Breast epithelium (tissue), 4 donors: Measurements from ENCODE around the gene MYL11. TPM values are rescaled to one million over a fixed set of nuclear protein-coding genes. Genes with fewer than 3 reads are reported as not detected.

Source experiments
- DNase-seq, 2 donors: peaks; one replicate each; pipeline ENCODE4 v3.0.0-alpha.2; 2019; ENCODE audit warnings: low spot score in 2 of 2
- H3K27ac ChIP-seq, 2 donors: fragments of 200-600 bp; sonication (generic) in 1 of 2; one replicate each; pipeline ENCODE4 v1.5.1; 2016 to 2019; ENCODE audit warnings: mild to moderate bottlenecking in 1 of 2
- H3K27me3 ChIP-seq, 2 donors: fragments of 200-600 bp; sonication (generic) in 1 of 2; one replicate each; pipeline versions ENCODE4 v1.5.1 to v1.6.0; 2017 to 2019; ENCODE audit warnings: control low read depth in 1 of 2, mild to moderate bottlenecking in 1 of 2
- H3K36me3 ChIP-seq: fragments of 200-600 bp; one replicate; pipeline ENCODE4 v1.5.1; 2019
- H3K4me1 ChIP-seq, 2 donors: fragments of 200-600 bp; sonication (generic); one replicate each; pipeline ENCODE4 v1.5.1; 2016 to 2019; ENCODE audit warnings: control low read depth in 1 of 2
- H3K4me3 ChIP-seq, 3 donors: fragments of 200-600 bp; sonication (generic); 1 replicate in 2 of 3; 2 replicates in 1 of 3; pipeline ENCODE4 v1.5.1; 2016 to 2019; ENCODE audit warnings: mild to moderate bottlenecking in 3 of 3, moderate library complexity in 2 of 3
- H3K9me3 ChIP-seq, 2 donors: fragments of 200-600 bp; sonication (generic) in 1 of 2; one replicate each; pipeline ENCODE4 v1.5.1; 2016 to 2019; ENCODE audit warnings: control low read depth in 1 of 2
- POLR2A ChIP-seq: fragments of 450-650 bp; IDR thresholded peaks from one replicate; pipeline ENCODE4 v1.6.1; 2016; ENCODE audit warnings: antibody characterized with exemption, mild to moderate bottlenecking, moderate library complexity
- POLR2AphosphoS5 ChIP-seq, 3 donors: sonication (generic); formaldehyde crosslinking; IDR thresholded peaks; one replicate each; pipeline ENCODE4 v1.6.1; 2017; ENCODE audit warnings: antibody characterized with exemption in 3 of 3
- intact Hi-C: fragments of 100-400 bp; cut with DNase I; formaldehyde crosslinking; loops from one replicate; pipeline ENCODE4 v1.15.1; 2023; ENCODE audit warnings: low total_unique reads
- total RNA-seq, 3 donors: library from RNA; depleted of rRNA; stranded (reverse); fragments of >200 nt; gene quantifications; one replicate each; pipeline ENCODE4 v1.1.0, GENCODE V29; 2016
- TF ChIP-seq, protein P1 (sequence below), 3 donors: fragments of 450-650 bp; IDR thresholded peaks; one replicate each; pipeline ENCODE4 v1.5.1; 2016 to 2017; ENCODE audit warnings: antibody characterized with exemption in 3 of 3, mild to moderate bottlenecking in 3 of 3, moderate library complexity in 3 of 3

The MYL11 gene
- total RNA-seq, 3 donors from 2014 or later, result not detected

- peak in 1 of 2 donors; percentile 49 for DNase-seq
- no peak for TF ChIP-seq POLR2A
- TF ChIP-seq POLR2AphosphoS5 (IDR thresholded peaks at IDR 0.05), result no peak
- TF ChIP-seq, protein P1, sequence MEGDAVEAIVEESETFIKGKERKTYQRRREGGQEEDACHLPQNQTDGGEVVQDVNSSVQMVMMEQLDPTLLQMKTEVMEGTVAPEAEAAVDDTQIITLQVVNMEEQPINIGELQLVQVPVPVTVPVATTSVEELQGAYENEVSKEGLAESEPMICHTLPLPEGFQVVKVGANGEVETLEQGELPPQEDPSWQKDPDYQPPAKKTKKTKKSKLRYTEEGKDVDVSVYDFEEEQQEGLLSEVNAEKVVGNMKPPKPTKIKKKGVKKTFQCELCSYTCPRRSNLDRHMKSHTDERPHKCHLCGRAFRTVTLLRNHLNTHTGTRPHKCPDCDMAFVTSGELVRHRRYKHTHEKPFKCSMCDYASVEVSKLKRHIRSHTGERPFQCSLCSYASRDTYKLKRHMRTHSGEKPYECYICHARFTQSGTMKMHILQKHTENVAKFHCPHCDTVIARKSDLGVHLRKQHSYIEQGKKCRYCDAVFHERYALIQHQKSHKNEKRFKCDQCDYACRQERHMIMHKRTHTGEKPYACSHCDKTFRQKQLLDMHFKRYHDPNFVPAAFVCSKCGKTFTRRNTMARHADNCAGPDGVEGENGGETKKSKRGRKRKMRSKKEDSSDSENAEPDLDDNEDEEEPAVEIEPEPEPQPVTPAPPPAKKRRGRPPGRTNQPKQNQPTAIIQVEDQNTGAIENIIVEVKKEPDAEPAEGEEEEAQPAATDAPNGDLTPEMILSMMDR (IDR thresholded peaks at IDR 0.05), result no peak
- Histone ChIP-seq H3K9me3 (no peaks in the 10 kb centered on the region), H3K27ac (peak overlapping the region; percentile 98), H3K36me3 (peaks cover 3% of the 10 kb centered on the region), H3K4me3 (peak overlapping the region in 2 of 3 donors; percentile 76 to 83), H3K4me1 (peaks cover 5 to 24% of the 10 kb centered on the region in 2 donors), H3K27me3 (no peaks in the 10 kb centered on the region)
- intact Hi-C loops, result no loop called here
These were observed 21.0 kb upstream of the MYL11 start for GRCh38 chr16:30353438-30354129.

GRCh38 chr16:30354423-30355143, 20.0 kb upstream of the MYL11 start:
- peak in 1 of 2 donors; percentile 36 for DNase-seq
- Histone ChIP-seq H3K36me3 (peaks cover 4% of the 10 kb centered on the region), H3K27me3 (no peaks in the 10 kb centered on the region), H3K4me3 (peak overlapping the region; percentile 76 to 83 (median 81)), H3K9me3 (no peaks in the 10 kb centered on the region), H3K4me1 (peaks cover 5 to 24% of the 10 kb centered on the region in 2 donors), H3K27ac (peak overlapping the region; percentile 98)
- intact Hi-C loops, result no loop called here
- TF ChIP-seq POLR2AphosphoS5 (IDR thresholded peaks at IDR 0.05) (no peak), POLR2A (no peak)
- TF ChIP-seq, protein P1 (IDR thresholded peaks at IDR 0.05), result no peak

DNA sequence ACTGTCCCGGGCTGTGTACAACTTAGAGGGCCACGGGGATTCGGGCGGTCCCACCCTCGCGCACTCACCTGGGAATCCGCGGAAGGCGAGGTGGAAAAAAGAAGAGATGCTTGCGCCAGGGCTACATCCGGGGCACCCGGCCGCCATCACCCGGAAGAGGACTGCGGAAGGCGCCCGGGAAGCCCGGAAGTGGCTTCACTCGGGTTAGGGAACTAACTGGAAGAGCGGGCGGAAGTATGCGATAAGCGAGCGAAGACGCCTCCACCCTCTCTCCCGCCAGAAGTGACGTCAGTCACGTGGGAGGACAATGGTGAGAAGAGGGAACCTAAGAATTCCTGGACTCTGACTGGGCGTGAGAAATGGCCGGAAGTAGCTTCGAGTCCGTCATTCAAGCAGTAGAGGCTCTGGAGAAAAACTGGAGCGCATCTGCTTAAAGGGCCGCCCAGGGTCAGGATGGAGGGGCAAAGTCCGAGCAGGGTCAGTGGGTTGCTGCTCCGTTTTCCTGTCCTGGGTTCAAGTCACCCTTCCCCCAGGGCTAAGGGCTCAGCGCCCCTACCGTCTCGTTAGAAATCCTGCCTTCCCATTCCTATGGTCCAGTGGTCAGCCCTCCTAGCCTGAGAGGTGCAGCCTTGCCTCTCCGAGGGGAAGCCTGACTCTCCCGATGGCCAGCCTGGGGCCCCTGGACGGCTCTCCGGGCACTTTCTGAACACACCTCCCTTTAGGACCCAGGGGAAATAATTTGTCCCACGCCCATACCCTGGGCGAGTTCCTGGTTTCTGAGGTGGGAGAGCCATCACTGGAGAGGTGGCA, 19.3 kb upstream of the MYL11 start, which contains the start of gene CD2BP2:
TSS of gene CD2BP2 (minus strand) at position 165 of the 810 bp plus-strand sequence. CDS start 627 bp downstream, outside the sequence.
- DNase-seq, result peak; percentile 96 to 98
- H3K4me1 ChIP-seq, result peaks cover 5 to 24% of the 10 kb centered on the region in 2 donors
- H3K27me3 ChIP-seq, result no peaks in the 10 kb centered on the region
- H3K36me3 ChIP-seq, result peaks cover 4% of the 10 kb centered on the region
- TF ChIP-seq POLR2AphosphoS5 (IDR thresholded peaks at IDR 0.05) (peak; percentile 93 to 97 (median 94)), POLR2A (no peak)
- TF ChIP-seq, protein P1 (IDR thresholded peaks at IDR 0.05), result peak in 1 of 3 donors; percentile 15
- intact Hi-C loops, result no loop called here
- H3K4me3 ChIP-seq, result peak within 1 kb of the TSS; percentile 76 to 83 (median 81)
- H3K9me3 ChIP-seq, result no peaks in the 10 kb centered on the region
- H3K27ac ChIP-seq, result peak within 1 kb of the TSS; percentile 98

DNA sequence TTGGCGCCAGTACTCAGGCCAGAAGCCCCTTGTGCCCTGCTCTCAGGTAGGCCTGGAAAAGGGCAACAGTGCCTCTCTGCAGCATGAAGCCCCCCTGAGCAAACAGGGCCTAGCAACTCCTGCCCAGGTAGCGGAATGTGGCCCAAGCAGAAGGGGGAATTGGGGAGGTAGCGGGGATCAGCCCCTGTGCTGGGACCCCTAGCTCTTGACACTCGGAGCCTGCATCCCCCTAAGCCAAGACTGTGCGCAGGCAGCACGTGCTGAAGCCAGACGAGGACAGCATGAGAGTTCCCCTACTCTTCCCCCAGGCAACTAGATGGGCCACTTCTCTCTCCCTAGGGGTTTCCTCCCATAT, 18.7 kb upstream of the MYL11 start:
- intact Hi-C loops, result no loop called here
- DNase-seq, result no peak
- H3K27ac ChIP-seq, result peak overlapping the region; percentile 98
- H3K4me1 ChIP-seq, result peaks cover 5 to 24% of the 10 kb centered on the region in 2 donors
- TF ChIP-seq, protein P1 (IDR thresholded peaks at IDR 0.05), result no peak
- TF ChIP-seq POLR2A, result no peak
- H3K4me3 ChIP-seq, result peak overlapping the region; percentile 76 to 83 (median 81)
- H3K27me3 ChIP-seq, result no peaks in the 10 kb centered on the region
- peaks cover 4% of the 10 kb centered on the region for H3K36me3 ChIP-seq
- no peaks in the 10 kb centered on the region for H3K9me3 ChIP-seq
